Brain microvascular endothelial cell (primary cell): ENCODE measurements around the gene TTC7B.

Experiments
- DNase-seq: peaks from one replicate; pipeline ENCODE4 v3.0.0-alpha.2; 2020
- H3K27ac ChIP-seq: fragments of 250-450 bp; sonication (Bioruptor Pico); 2 replicates; pipeline ENCODE4 v1.5.1; 2020; ENCODE audit warnings: mild to moderate bottlenecking, moderate library complexity
- H3K27me3 ChIP-seq: fragments of 250-450 bp; sonication (Bioruptor Pico); replicated peaks from 2 replicates; pipeline ENCODE4 v1.5.1; 2020; ENCODE audit warnings: mild to moderate bottlenecking
- H3K36me3 ChIP-seq: fragments of 250-450 bp; sonication (Bioruptor Pico); replicated peaks from 2 replicates; pipeline ENCODE4 v1.5.1; 2020; ENCODE audit warnings: mild to moderate bottlenecking
- H3K4me3 ChIP-seq: 2 replicates; pipeline ENCODE4 v1.5.1; 2011; ENCODE audit warnings: low read depth, mild to moderate bottlenecking, control low read depth, low read length, moderate library complexity
- CTCF ChIP-seq: IDR thresholded peaks from 2 replicates; pipeline ENCODE4 v1.5.1; 2011; ENCODE audit warnings: low read depth, mild to moderate bottlenecking, moderate library complexity, low read length, control low read depth, inconsistent platforms; ENCODE audit errors: missing control alignments
- in situ Hi-C: cut with HindIII; loops from 2 replicates; pipeline ENCODE4 v1.10.0; 2017; ENCODE audit warnings: low sequenced_read_pairs, low pct_ligation_motif_present

TTC7B gene

GRCh38 chr14:90773705-90774104, 42.5 kb downstream of the TTC7B start:
- in situ Hi-C loops, result no loop called here
- Histone ChIP-seq H3K27me3 (no peaks in the 10 kb centered on the region), H3K36me3 (no peaks in the 10 kb centered on the region), H3K4me3 (no peak overlapping the region), H3K27ac (no peak overlapping the region)
- no peak for TF ChIP-seq CTCF
- no peak for DNase-seq

- Histone ChIP-seq H3K4me3 (no peak overlapping the region), H3K27ac (no peak overlapping the region), H3K36me3 (no peaks in the 10 kb centered on the region), H3K27me3 (no peaks in the 10 kb centered on the region)
- TF ChIP-seq CTCF, result no peak
- in situ Hi-C loops, result no loop called here
- DNase-seq, result no peak
Measured at GRCh38 chr14:90773196-90773486, 43.1 kb downstream of the TTC7B start.

DNA sequence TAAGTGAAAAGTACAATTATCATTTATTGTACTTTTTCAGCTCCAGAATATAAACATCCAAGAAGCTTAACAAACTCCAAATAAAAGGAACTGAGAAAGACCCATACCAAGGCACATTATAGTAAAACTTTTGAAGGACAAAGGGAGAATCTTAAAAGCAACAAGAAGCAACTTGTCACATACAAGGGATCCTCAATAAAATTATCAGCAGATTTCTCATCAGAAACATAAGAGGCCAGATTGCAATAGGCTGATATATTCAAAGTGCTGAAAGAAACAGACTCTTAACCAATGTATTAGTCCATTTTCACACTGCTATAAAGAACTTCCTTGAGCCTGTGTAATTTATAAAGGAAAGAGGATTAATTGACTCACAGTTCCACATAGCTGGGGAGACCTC, 48.3 kb downstream of the TTC7B start:
- H3K4me3 ChIP-seq, result no peak overlapping the region
- no peak for DNase-seq
- in situ Hi-C loops, result no loop called here
- TF ChIP-seq CTCF, result no peak
- no peaks in the 10 kb centered on the region for H3K36me3 ChIP-seq
- H3K27me3 ChIP-seq, result no peaks in the 10 kb centered on the region
- no peak overlapping the region for H3K27ac ChIP-seq

DNA sequence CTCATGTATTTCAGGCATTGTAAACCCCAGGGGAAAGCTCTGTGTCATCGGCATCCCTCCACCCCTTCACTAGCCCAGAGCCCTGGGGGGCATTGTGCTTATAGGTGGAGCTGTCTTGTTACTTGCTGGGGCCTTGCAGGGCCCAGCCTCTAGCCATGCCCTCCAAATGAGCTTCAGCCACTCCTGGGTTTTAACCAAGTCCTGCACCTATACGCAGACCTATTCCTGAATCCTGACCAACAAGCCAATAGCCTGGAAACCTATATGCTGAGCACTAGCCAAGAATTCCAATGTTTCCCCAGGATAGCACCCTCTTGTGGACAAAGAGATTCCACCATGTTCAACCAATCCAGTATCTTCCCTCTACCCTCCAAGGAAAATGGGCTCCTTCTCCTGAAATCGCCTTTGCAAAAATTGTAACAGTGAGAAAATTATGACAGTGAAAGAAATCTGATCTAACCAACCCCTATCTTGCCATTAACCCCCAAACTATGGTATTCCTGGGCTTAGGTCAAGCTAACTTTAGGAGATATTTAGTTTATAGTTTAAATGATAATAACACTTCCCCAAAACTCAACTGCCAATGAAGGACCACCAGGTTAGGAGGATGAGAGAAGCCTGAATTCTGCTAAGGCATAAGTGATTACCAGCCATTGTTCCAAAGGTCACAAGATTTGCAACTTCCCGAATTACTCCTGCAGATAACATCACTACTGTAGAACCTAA, 55.5 kb downstream of the TTC7B start:
- Histone ChIP-seq H3K27me3 (no peaks in the 10 kb centered on the region), H3K36me3 (no peaks in the 10 kb centered on the region), H3K27ac (no peak overlapping the region), H3K4me3 (no peak overlapping the region)
- peak; percentile 76 for TF ChIP-seq CTCF
- peak; percentile 12 for DNase-seq
- in situ Hi-C loops, result no loop called here

- H3K36me3 ChIP-seq, result no peaks in the 10 kb centered on the region
- in situ Hi-C loops, result no loop called here
- H3K27ac ChIP-seq, result no peak overlapping the region
- no peaks in the 10 kb centered on the region for H3K27me3 ChIP-seq
- no peak for DNase-seq
- H3K4me3 ChIP-seq, result no peak overlapping the region
- no peak for TF ChIP-seq CTCF
Measured at GRCh38 chr14:90760078-90760444, 56.2 kb downstream of the TTC7B start.
